ENCODE data around the gene WDR47.
"Not testable (repeated sequence)": the region's sequence is repeated elsewhere in the genome, so short reads cannot be mapped to it uniquely, and the experiment has no call there.

The WDR47 gene

GRCh38 chr1:109017134-109017533, 24.8 kb downstream of the WDR47 start:
- no peak for DNase-seq (ENCODE audit: extremely low read depth, low read depth)
- TF ChIP-seq, protein P1, sequence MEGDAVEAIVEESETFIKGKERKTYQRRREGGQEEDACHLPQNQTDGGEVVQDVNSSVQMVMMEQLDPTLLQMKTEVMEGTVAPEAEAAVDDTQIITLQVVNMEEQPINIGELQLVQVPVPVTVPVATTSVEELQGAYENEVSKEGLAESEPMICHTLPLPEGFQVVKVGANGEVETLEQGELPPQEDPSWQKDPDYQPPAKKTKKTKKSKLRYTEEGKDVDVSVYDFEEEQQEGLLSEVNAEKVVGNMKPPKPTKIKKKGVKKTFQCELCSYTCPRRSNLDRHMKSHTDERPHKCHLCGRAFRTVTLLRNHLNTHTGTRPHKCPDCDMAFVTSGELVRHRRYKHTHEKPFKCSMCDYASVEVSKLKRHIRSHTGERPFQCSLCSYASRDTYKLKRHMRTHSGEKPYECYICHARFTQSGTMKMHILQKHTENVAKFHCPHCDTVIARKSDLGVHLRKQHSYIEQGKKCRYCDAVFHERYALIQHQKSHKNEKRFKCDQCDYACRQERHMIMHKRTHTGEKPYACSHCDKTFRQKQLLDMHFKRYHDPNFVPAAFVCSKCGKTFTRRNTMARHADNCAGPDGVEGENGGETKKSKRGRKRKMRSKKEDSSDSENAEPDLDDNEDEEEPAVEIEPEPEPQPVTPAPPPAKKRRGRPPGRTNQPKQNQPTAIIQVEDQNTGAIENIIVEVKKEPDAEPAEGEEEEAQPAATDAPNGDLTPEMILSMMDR (IDR thresholded peaks at IDR 0.05; ENCODE audit: low read depth, low read length, missing control alignments) = no peak
- no peak overlapping the region for H3K4me3 ChIP-seq (replicated peaks; ENCODE audit: low read depth, low read length)

- H3K4me3 ChIP-seq (replicated peaks; ENCODE audit: low read depth, low read length) = no peak overlapping the region
- TF ChIP-seq, protein P1 (IDR thresholded peaks at IDR 0.05; ENCODE audit: low read depth, low read length, missing control alignments) = no peak
- no peak for DNase-seq (ENCODE audit: extremely low read depth, low read depth)
These were observed 30.6 kb downstream of the WDR47 start for GRCh38 chr1:109011335-109011734.

- not testable (repeated sequence) for H3K4me3 ChIP-seq (replicated peaks; ENCODE audit: low read depth, low read length); DNase-seq (ENCODE audit: extremely low read depth, low read depth)
These were observed 45.3 kb downstream of the WDR47 start for GRCh38 chr1:108996622-108997021.

- TF ChIP-seq, protein P1 (IDR thresholded peaks at IDR 0.05; ENCODE audit: low read depth, low read length, missing control alignments) = no peak
- H3K4me3 ChIP-seq (replicated peaks; ENCODE audit: low read depth, low read length) = no peak overlapping the region
- no peak for DNase-seq (ENCODE audit: extremely low read depth, low read depth)
These were observed 58.8 kb downstream of the WDR47 start for GRCh38 chr1:108983114-108983513.

DNA sequence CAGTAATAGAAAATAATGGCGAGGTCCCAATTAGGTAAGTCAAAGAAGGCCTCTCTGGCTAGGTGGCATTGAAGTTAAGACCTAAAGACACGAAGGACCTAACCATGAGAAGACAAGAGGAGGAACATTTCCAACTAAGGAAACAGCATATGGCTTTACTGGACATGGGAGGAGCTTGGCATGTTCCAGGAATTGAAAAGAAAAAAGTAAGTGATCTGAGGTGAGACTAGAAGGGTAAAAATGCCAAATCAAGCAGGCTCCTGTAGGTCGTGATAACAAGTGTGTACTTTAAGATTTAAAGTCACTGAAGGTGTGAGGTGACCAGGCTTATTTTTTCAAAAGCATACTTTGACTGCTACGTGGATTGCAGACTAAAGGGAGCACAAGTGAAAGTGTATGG, 65.2 kb downstream of the WDR47 start:
- DNase-seq (ENCODE audit: extremely low read depth, low read depth) = no peak
- TF ChIP-seq, protein P1 (IDR thresholded peaks at IDR 0.05; ENCODE audit: low read depth, low read length, missing control alignments) = no peak
- H3K4me3 ChIP-seq (replicated peaks; ENCODE audit: low read depth, low read length) = no peak overlapping the region

GRCh38 chr1:108972951-108973350, 69.0 kb downstream of the WDR47 start:
- DNase-seq (ENCODE audit: extremely low read depth, low read depth) = no peak
- no peak overlapping the region for H3K4me3 ChIP-seq (replicated peaks; ENCODE audit: low read depth, low read length)
- TF ChIP-seq, protein P1 (IDR thresholded peaks at IDR 0.05; ENCODE audit: low read depth, low read length, missing control alignments) = no peak

- TF ChIP-seq, protein P1 (IDR thresholded peaks at IDR 0.05; ENCODE audit: low read depth, low read length, missing control alignments) = no peak
- H3K4me3 ChIP-seq (replicated peaks; ENCODE audit: low read depth, low read length) = no peak overlapping the region
- no peak for DNase-seq (ENCODE audit: extremely low read depth, low read depth)
These were observed 72.6 kb downstream of the WDR47 start for GRCh38 chr1:108969346-108969745.
